BE2C (cell line): Measurements from ENCODE around the gene GALNT9.

ENCODE experiments used
- DNase-seq: peaks from one replicate; pipeline ENCODE4 v3.0.0-alpha.2; 2020
- H3K27me3 ChIP-seq: fragments of 250-450 bp; sonication (Bioruptor Pico); 2 replicates; pipeline ENCODE4 v1.5.1; 2020; ENCODE audit warnings: mild to moderate bottlenecking
- H3K36me3 ChIP-seq: fragments of 250-450 bp; sonication (Bioruptor Pico); 2 replicates; pipeline ENCODE4 v1.5.1; 2020; ENCODE audit warnings: mild to moderate bottlenecking
- H3K4me1 ChIP-seq: fragments of 250-450 bp; sonication (Bioruptor Pico); 2 replicates; pipeline ENCODE4 v1.5.1; 2020
- H3K4me3 ChIP-seq: 2 replicates; pipeline ENCODE4 v1.5.1; 2011; ENCODE audit warnings: low read depth, low read length
- H3K9me3 ChIP-seq: fragments of 250-450 bp; sonication (Bioruptor Pico); 2 replicates; pipeline ENCODE4 v1.5.1; 2020
- TF ChIP-seq, protein P1 (sequence below): IDR thresholded peaks from 2 replicates; pipeline ENCODE4 v1.5.1; 2012; ENCODE audit warnings: mild to moderate bottlenecking, low read depth, low read length

Gene GALNT9

DNA sequence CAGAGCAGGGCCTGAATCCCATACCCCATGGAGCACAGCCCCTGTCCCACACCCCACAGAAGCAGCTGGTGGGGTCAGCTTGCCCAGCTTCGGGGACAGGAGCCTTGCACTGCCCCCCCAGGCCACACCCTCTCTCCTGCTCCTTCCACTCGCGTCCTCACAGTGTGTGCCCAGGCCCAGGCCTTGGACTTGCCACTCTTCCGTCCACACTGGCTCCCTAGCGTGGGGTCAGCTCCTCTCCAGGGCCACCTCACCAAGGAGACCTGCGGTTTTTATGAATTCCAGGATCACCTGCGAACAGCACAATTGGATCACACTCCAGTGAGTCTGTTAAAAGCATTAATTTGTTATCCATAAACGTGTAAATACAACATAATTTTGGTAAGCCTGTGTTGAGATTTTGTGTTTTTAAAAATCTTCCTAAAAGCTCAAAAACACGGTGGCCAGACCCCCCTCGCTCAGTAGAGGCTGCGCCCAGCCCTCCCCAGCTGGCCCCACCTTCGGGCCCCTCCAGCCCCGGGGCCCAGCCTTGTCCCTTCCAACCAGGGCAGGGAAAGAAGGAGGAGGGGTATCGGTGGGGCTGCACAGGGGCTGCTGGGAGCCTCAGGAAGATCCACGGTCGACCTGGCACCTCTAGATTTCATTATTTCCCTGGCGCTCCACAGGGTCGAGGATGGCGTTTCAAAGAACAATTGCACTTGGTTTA is 12.0 kb downstream of the GALNT9 start:
- no peaks in the 10 kb centered on the region for H3K4me1 ChIP-seq
- no peaks in the 10 kb centered on the region for H3K9me3 ChIP-seq
- DNase-seq, result no peak
- no peak overlapping the region for H3K4me3 ChIP-seq
- H3K27me3 ChIP-seq, result peaks cover 66% of the 10 kb centered on the region
- no peaks in the 10 kb centered on the region for H3K36me3 ChIP-seq
- TF ChIP-seq, protein P1, sequence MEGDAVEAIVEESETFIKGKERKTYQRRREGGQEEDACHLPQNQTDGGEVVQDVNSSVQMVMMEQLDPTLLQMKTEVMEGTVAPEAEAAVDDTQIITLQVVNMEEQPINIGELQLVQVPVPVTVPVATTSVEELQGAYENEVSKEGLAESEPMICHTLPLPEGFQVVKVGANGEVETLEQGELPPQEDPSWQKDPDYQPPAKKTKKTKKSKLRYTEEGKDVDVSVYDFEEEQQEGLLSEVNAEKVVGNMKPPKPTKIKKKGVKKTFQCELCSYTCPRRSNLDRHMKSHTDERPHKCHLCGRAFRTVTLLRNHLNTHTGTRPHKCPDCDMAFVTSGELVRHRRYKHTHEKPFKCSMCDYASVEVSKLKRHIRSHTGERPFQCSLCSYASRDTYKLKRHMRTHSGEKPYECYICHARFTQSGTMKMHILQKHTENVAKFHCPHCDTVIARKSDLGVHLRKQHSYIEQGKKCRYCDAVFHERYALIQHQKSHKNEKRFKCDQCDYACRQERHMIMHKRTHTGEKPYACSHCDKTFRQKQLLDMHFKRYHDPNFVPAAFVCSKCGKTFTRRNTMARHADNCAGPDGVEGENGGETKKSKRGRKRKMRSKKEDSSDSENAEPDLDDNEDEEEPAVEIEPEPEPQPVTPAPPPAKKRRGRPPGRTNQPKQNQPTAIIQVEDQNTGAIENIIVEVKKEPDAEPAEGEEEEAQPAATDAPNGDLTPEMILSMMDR, result no peak

DNA sequence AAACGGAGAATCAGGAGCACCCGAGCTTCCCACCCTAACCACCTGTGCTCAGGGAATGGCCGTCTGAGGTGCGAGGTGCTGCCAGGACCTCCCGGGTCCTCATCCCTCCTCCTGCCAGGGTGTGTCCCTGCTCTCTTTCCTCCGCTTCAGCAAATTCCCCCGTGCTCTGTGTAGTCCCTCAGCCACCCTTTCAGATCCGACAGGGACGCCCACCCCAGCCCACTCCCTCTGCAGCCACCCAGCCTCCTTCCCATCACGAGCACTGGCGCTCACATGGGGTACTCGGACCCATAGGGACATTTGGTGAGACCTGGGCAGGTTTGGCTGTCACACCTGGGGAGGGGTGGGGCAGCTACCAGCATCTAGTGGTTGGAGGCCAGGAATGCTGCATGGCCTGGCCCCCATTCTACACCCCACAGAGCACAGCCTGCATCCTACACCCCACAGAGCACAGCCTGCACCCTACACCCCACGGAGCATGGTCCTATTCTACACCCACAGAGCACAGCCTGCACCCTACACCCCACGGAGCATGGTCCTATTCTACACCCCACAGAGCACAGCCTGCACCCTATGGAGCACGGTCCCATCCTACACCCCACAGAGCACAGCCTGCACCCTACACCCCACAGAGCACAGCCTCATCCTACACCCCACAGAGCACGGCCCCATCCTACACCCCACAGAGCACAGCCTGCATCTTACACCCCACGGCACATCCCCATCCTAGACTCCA is 12.7 kb downstream of the GALNT9 start:
- no peaks in the 10 kb centered on the region for H3K36me3 ChIP-seq

DNA sequence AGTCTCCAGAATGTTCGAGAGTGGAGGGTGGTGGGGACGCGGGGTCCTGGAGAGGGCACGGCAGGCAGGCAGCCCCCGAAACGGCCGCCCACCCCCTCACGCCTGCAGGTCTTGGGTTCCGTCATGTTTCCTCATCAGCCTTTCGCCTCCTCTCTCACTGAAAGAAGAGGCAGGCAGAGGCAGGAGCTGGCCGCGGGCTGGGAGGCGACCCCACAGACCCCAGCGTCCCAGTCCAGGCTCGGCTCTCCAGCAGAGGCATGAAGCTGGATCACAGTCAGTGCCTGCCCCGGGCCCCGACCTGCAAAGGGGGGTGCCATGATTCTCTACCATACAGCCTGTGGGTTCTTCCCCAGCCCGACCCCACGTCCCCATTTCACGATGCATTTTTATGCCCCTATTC is 13.4 kb downstream of the GALNT9 start:
- no peaks in the 10 kb centered on the region for H3K36me3 ChIP-seq
- no peaks in the 10 kb centered on the region for H3K4me1 ChIP-seq
- H3K27me3 ChIP-seq, result peaks cover 64% of the 10 kb centered on the region
- no peak for DNase-seq
- TF ChIP-seq, protein P1, result no peak
- no peaks in the 10 kb centered on the region; the same call in 1 of the 2 replicates for H3K9me3 ChIP-seq
- H3K4me3 ChIP-seq, result no peak overlapping the region

More for the DNA sequence above, 12.7 kb downstream of the GALNT9 start:
- TF ChIP-seq, protein P1, result no peak
- H3K27me3 ChIP-seq, result peaks cover 62% of the 10 kb centered on the region
- no peaks in the 10 kb centered on the region; the same call in 1 of the 2 replicates for H3K9me3 ChIP-seq
- H3K4me1 ChIP-seq, result no peaks in the 10 kb centered on the region
- H3K4me3 ChIP-seq, result no peak overlapping the region
- DNase-seq, result no peak

DNA sequence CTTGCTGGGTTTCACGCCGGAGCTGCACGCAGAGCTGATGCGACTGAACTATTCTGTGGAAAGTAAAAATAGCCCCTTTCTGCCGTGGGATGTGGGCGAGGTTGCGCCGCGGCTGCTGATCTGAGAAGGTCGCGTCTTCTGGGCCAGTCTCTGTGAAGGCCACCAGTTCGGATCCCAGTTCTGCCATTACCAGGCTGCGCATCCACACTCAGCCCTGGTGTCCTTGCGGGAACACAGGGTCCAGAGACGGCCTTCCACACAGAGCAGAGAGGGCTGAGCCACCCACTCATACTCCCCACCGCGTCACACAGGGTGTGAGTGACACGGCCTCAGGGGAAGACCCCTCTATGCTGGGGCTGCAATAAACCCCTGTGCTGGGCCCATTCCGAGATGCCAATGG is 13.9 kb downstream of the GALNT9 start:
- Histone ChIP-seq H3K27me3 (peaks cover 65% of the 10 kb centered on the region), H3K9me3 (no peaks in the 10 kb centered on the region; the same call in 1 of the 2 replicates), H3K4me1 (no peaks in the 10 kb centered on the region), H3K4me3 (no peak overlapping the region), H3K36me3 (no peaks in the 10 kb centered on the region)
- TF ChIP-seq, protein P1, result no peak
- DNase-seq, result no peak

DNA sequence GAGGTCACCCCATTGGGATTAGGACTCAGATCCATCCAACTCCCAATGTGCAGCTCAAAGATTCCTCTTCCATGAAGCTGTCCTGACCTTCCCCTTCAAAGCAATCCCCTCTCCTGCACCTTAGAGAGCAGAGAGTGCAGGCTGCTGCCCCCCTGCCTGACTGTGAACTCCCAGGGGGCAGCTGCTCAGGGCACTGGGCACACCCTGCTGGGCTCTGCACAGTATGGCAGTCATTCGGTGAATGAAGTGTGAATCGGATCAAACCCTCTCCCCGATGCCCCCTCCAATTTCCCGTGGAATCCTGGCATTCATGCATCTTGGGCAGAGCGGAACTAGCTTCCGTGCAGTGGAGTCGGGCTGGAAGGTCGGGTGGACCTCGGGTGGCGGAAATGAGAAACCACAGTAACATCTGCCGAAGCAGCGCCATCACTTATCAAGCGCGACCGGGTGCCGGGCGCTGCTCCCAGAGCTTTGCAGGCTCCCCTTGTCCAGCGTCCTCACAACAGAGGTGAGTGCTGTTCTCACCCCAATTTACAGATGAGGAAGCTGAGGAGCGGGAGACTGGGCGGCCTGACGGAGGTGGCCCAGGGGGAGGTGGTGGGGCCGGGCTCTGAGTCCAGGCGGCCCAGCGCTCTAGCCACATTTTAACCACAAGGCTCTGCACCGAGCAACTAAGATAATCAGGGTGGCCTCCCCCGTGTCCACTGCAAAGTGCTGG is 14.7 kb downstream of the GALNT9 start:
- Histone ChIP-seq H3K9me3 (no peaks in the 10 kb centered on the region; the same call in 1 of the 2 replicates), H3K36me3 (no peaks in the 10 kb centered on the region), H3K4me1 (no peaks in the 10 kb centered on the region), H3K4me3 (no peak overlapping the region), H3K27me3 (peaks cover 62% of the 10 kb centered on the region)
- DNase-seq, result no peak
- TF ChIP-seq, protein P1, result no peak
